A673 (cell line): ENCODE data around the gene WNT8B. TPM values are rescaled to one million over a fixed set of nuclear protein-coding genes. Genes with fewer than 3 reads are reported as not detected.

Source experiments
- BruUV-seq: library from RNA; stranded (reverse); fragments of 400-500 nt; replicated peaks from 2 replicates; lab custom pipeline; 2021; lab: Mats Ljungman, UMichigan
- CTCF ChIA-PET: fragments of 300-600 bp; sonication (Branson Sonifier 250); formaldehyde crosslinking; loops from one replicate; lab custom pipeline; 2022; ENCODE audit warnings: antibody characterized with exemption; lab: Charles Lee
- POLR2A ChIA-PET: fragments of 300-600 bp; sonication (Branson Sonifier 250); formaldehyde crosslinking; loops from one replicate; lab custom pipeline; 2022; ENCODE audit warnings: antibody characterized with exemption; ENCODE audit not compliant: low non-redundant PET; lab: Charles Lee
- DNase-seq: peaks from one replicate; pipeline ENCODE4 v3.0.0-alpha.2; 2015; ENCODE audit warnings: low spot score
- H3K27ac ChIP-seq: fragments of 200-600 bp; sonication (generic); 2 replicates; pipeline ENCODE4 v1.5.1; 2016; ENCODE audit warnings: mixed run types, low read depth, mild to moderate bottlenecking, mixed read lengths, antibody characterized with exemption, low read length; ENCODE audit not compliant: poor library complexity, severe bottlenecking
- H3K27me3 ChIP-seq: fragments of 200-600 bp; sonication (generic); replicated peaks from 2 replicates; pipeline ENCODE4 v1.6.1; 2017; ENCODE audit warnings: mixed run types, low read depth, mild to moderate bottlenecking, mixed read lengths, antibody characterized with exemption, low read length; ENCODE audit not compliant: insufficient read depth, poor library complexity
- H3K36me3 ChIP-seq: fragments of 200-600 bp; sonication (generic); 2 replicates; pipeline ENCODE4 v1.6.1; 2016; ENCODE audit warnings: mixed run types, mild to moderate bottlenecking, mixed read lengths, antibody characterized with exemption, low read length; ENCODE audit not compliant: insufficient read depth, poor library complexity, severe bottlenecking
- H3K4me1 ChIP-seq: fragments of 200-600 bp; sonication (generic); 2 replicates; pipeline ENCODE4 v1.6.1; 2017; ENCODE audit warnings: mixed run types, mild to moderate bottlenecking, mixed read lengths, antibody characterized with exemption, low read length; ENCODE audit not compliant: insufficient read depth, poor library complexity, severe bottlenecking
- H3K4me3 ChIP-seq: fragments of 200-600 bp; sonication (generic); 2 replicates; pipeline ENCODE4 v1.5.1; 2016; ENCODE audit warnings: low read depth, mixed run types, mild to moderate bottlenecking, mixed read lengths, low read length; ENCODE audit not compliant: poor library complexity, severe bottlenecking
- H3K9me3 ChIP-seq: fragments of 200-600 bp; sonication (generic); 2 replicates; pipeline ENCODE4 v1.6.1; 2016; ENCODE audit warnings: mixed run types, low read depth, mild to moderate bottlenecking, mixed read lengths, antibody characterized with exemption, low read length; ENCODE audit not compliant: poor library complexity, severe bottlenecking
- EZH2 ChIP-seq: fragments of 200-600 bp; sonication (generic); IDR thresholded peaks from 2 replicates; pipeline ENCODE4 v1.6.1; 2017; ENCODE audit warnings: borderline replicate concordance, low read depth, mild to moderate bottlenecking, mixed read lengths, antibody characterized with exemption, low read length; ENCODE audit not compliant: poor library complexity, severe bottlenecking
- intact Hi-C: fragments of 100-400 bp; cut with micrococcal nuclease; formaldehyde crosslinking; loops from one replicate; pipeline ENCODE4 v1.10.0; 2022; ENCODE audit not compliant: unreplicated experiment
- total RNA-seq: library from RNA; stranded (reverse); gene quantifications from 2 replicates; pipeline ENCODE4 v1.2.3, GENCODE V29; 2021
- TF ChIP-seq, protein P1 (sequence below): fragments of 300-800, 200-600 bp; sonication (generic); conservative IDR thresholded peaks from 2 replicates; pipeline ENCODE4 v1.5.1; 2017; ENCODE audit warnings: low read depth, mild to moderate bottlenecking, antibody characterized with exemption, low read length, moderate library complexity, mixed read lengths

WNT8B gene
- total RNA-seq, 1 experiment from 2014 or later, result not detected

DNA sequence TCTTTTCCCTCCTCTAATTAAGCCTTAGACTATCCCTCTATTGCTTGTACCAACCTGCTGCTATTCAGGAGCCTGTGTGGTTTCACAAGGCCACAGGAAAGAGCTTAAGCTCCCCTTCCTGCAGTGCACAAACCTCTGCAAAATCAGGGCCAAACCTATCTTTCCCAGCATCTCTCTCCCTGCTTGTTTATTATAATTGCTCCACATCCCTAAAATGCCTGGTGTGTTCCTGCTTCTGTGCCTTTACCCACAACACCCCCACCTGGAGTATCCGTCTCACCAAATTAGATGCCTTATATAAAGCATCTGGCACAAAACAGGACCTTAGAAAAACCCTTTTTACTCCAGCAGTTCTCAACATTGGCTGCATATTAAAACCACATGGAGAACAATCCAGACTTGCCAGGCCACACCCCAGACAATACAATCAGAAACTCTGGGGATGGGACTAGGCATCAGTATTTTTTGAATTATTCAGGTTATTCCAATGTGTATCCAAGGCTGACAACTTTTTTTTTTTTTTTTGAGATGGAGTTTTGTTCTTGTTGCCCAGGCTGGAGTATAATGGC is 40.2 kb downstream of the WNT8B start:
- intact Hi-C loops, result loop anchor here (10.0 kb wide), 1 partner anchor 198 kb away; no protein-coding TSS in a partner anchor
- no peaks in the 10 kb centered on the region for H3K4me1 ChIP-seq
- no peak overlapping the region for H3K4me3 ChIP-seq
- BruUV-seq, result no TSS peak
- TF ChIP-seq EZH2, result no peak
- TF ChIP-seq, protein P1, sequence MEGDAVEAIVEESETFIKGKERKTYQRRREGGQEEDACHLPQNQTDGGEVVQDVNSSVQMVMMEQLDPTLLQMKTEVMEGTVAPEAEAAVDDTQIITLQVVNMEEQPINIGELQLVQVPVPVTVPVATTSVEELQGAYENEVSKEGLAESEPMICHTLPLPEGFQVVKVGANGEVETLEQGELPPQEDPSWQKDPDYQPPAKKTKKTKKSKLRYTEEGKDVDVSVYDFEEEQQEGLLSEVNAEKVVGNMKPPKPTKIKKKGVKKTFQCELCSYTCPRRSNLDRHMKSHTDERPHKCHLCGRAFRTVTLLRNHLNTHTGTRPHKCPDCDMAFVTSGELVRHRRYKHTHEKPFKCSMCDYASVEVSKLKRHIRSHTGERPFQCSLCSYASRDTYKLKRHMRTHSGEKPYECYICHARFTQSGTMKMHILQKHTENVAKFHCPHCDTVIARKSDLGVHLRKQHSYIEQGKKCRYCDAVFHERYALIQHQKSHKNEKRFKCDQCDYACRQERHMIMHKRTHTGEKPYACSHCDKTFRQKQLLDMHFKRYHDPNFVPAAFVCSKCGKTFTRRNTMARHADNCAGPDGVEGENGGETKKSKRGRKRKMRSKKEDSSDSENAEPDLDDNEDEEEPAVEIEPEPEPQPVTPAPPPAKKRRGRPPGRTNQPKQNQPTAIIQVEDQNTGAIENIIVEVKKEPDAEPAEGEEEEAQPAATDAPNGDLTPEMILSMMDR, result no peak
- no peaks in the 10 kb centered on the region for H3K36me3 ChIP-seq
- no peaks in the 10 kb centered on the region for H3K27me3 ChIP-seq
- ChIA-PET CTCF (no interaction called here), POLR2A (no interaction called here)
- DNase-seq, result no peak
- H3K27ac ChIP-seq, result no peak overlapping the region
- no peaks in the 10 kb centered on the region for H3K9me3 ChIP-seq

DNA sequence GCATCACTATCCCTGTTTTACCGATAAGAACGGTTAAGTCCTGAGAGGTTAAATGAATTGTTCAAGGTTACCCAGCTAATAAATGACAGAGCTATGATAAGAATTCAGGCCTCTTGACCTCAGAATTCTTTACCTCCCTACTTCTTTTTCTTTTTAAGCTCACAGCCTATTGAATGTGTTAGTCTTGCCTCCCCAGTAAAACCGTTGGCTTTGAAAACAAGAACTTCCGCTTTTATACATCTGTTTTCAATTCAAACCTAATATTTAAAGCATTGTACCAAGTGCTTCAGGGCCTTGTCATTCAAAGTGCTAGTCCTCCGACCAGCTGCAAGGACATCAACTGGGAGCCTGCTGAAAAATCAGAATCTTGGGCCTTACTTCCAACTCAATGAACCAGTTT is 41.3 kb downstream of the WNT8B start:
- no peaks in the 10 kb centered on the region for H3K27me3 ChIP-seq
- no peak overlapping the region for H3K27ac ChIP-seq
- no peaks in the 10 kb centered on the region for H3K9me3 ChIP-seq
- DNase-seq, result no peak
- BruUV-seq, result no TSS peak
- no peak overlapping the region for H3K4me3 ChIP-seq
- CTCF ChIA-PET, result no interaction called here
- H3K4me1 ChIP-seq, result no peaks in the 10 kb centered on the region
- intact Hi-C loops, result loop anchor here (10.0 kb wide), 1 partner anchor 199 kb away; no protein-coding TSS in a partner anchor
- POLR2A ChIA-PET, result no interaction called here
- no peaks in the 10 kb centered on the region for H3K36me3 ChIP-seq
- no peak for TF ChIP-seq EZH2
- TF ChIP-seq, protein P1, result no peak

DNA sequence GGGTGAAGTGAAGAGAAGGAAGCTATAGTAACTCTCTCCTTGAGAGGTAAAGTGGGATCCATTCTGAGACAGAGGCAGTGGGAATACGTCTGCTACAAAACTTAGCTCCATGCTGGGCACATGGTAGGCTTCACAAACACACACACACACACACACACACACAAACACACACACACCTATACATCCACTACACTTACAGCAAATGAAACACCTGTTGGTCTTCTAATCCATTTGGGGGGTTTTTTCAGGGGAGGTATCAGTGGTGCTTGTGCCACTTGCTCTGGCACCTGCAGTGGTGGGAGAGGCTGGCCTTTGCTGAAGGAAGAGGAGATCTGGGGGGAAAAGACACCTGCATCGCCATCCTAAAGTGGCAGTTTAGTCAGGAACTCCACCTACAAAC is 42.4 kb downstream of the WNT8B start:
- H3K27me3 ChIP-seq, result no peaks in the 10 kb centered on the region
- H3K27ac ChIP-seq, result no peak overlapping the region
- ChIA-PET POLR2A (no interaction called here), CTCF (interaction anchor here (0.7 kb wide), 1 partner anchor 23 kb away, joined by 4 read pairs; no protein-coding TSS in a partner anchor)
- intact Hi-C loops, result loop anchor here (5.0 to 10.0 kb wide), 2 partner anchors 168 to 200 kb away; no protein-coding TSS in a partner anchor
- BruUV-seq, result no TSS peak
- no peaks in the 10 kb centered on the region for H3K9me3 ChIP-seq
- H3K36me3 ChIP-seq, result no peaks in the 10 kb centered on the region
- no peak for TF ChIP-seq EZH2
- TF ChIP-seq, protein P1, result no peak
- H3K4me3 ChIP-seq, result no peak overlapping the region
- no peak for DNase-seq
- no peaks in the 10 kb centered on the region for H3K4me1 ChIP-seq
